Measurements from ENCODE around the gene ACACA. TPM values are rescaled to one million over a fixed set of nuclear protein-coding genes. Genes with fewer than 3 reads are reported as not detected.

ACACA gene
- total RNA-seq, 1 donor, result 24.5 TPM

GRCh38 chr17:37110746-37111145, 295.9 kb downstream of the ACACA start:
- DNase-seq (ENCODE audit: low read depth in 2 of 3, low spot score in 2 of 3), result no peak

GRCh38 chr17:37109731-37110710, 296.6 kb downstream of the ACACA start:
- no peak for DNase-seq (ENCODE audit: low read depth in 2 of 3, low spot score in 2 of 3)

GRCh38 chr17:37109106-37109505, 297.5 kb downstream of the ACACA start:
- DNase-seq (ENCODE audit: low read depth in 2 of 3, low spot score in 2 of 3), result no peak

- peak in 1 of 3 donors; percentile 43 for DNase-seq (ENCODE audit: low read depth in 2 of 3, low spot score in 2 of 3)
Observed at GRCh38 chr17:37107406-37108083, 299.1 kb downstream of the ACACA start.

- DNase-seq (ENCODE audit: low read depth in 2 of 3, low spot score in 2 of 3), result no peak
Observed at GRCh38 chr17:37106049-37106448, 300.6 kb downstream of the ACACA start.

- DNase-seq (ENCODE audit: low read depth in 2 of 3, low spot score in 2 of 3), result no peak
Observed at GRCh38 chr17:37103231-37103630, 303.4 kb downstream of the ACACA start.

- no peak for DNase-seq (ENCODE audit: low read depth in 2 of 3, low spot score in 2 of 3)
Observed at GRCh38 chr17:37101306-37101705, 305.3 kb downstream of the ACACA start.

- no peak for DNase-seq (ENCODE audit: low read depth in 2 of 3, low spot score in 2 of 3)
Observed at GRCh38 chr17:37100231-37100630, 306.4 kb downstream of the ACACA start.

- no peak for DNase-seq (ENCODE audit: low read depth in 2 of 3, low spot score in 2 of 3)
Observed at GRCh38 chr17:37098910-37099664, 307.5 kb downstream of the ACACA start.

- DNase-seq (ENCODE audit: low read depth in 2 of 3, low spot score in 2 of 3), result no peak
Observed at GRCh38 chr17:37098152-37098551, 308.5 kb downstream of the ACACA start.

GRCh38 chr17:37097154-37097553, 309.5 kb downstream of the ACACA start:
- DNase-seq (ENCODE audit: low read depth in 2 of 3, low spot score in 2 of 3), result no peak

- no peak for DNase-seq (ENCODE audit: low read depth in 2 of 3, low spot score in 2 of 3)
Observed at GRCh38 chr17:37096071-37096470, 310.6 kb downstream of the ACACA start.

GRCh38 chr17:37094391-37094790, 312.2 kb downstream of the ACACA start:
- DNase-seq (ENCODE audit: low read depth in 2 of 3, low spot score in 2 of 3), result no peak

GRCh38 chr17:37092701-37093100, 313.9 kb downstream of the ACACA start:
- no peak for DNase-seq (ENCODE audit: low read depth in 2 of 3, low spot score in 2 of 3)

- DNase-seq (ENCODE audit: low read depth in 2 of 3, low spot score in 2 of 3), result no peak
Observed at GRCh38 chr17:37092071-37092470, 314.6 kb downstream of the ACACA start.

- DNase-seq (ENCODE audit: low read depth in 2 of 3, low spot score in 2 of 3), result no peak
Observed at GRCh38 chr17:37090941-37091340, 315.7 kb downstream of the ACACA start.

GRCh38 chr17:37089956-37090355, 316.7 kb downstream of the ACACA start:
- DNase-seq (ENCODE audit: low read depth in 2 of 3, low spot score in 2 of 3), result peak; percentile 35 to 95 (median 81)

GRCh38 chr17:37088913-37089312, 317.7 kb downstream of the ACACA start:
- DNase-seq (ENCODE audit: low read depth in 2 of 3, low spot score in 2 of 3), result no peak

- DNase-seq (ENCODE audit: low read depth in 2 of 3, low spot score in 2 of 3), result peak in 1 of 3 donors; percentile 35
Observed at GRCh38 chr17:37088459-37088858, 318.2 kb downstream of the ACACA start.

GRCh38 chr17:37087683-37088082, 319.0 kb downstream of the ACACA start:
- no peak for DNase-seq (ENCODE audit: low read depth in 2 of 3, low spot score in 2 of 3)

- DNase-seq (ENCODE audit: low read depth in 2 of 3, low spot score in 2 of 3), result no peak
Observed at GRCh38 chr17:37086948-37087347, 319.7 kb downstream of the ACACA start.
